Measurements from ENCODE around the gene ENHO.

GRCh38 chr9:34521406-34522045 lies 1.3 kb downstream of the ENHO start:
- TF ChIP-seq, protein P1, sequence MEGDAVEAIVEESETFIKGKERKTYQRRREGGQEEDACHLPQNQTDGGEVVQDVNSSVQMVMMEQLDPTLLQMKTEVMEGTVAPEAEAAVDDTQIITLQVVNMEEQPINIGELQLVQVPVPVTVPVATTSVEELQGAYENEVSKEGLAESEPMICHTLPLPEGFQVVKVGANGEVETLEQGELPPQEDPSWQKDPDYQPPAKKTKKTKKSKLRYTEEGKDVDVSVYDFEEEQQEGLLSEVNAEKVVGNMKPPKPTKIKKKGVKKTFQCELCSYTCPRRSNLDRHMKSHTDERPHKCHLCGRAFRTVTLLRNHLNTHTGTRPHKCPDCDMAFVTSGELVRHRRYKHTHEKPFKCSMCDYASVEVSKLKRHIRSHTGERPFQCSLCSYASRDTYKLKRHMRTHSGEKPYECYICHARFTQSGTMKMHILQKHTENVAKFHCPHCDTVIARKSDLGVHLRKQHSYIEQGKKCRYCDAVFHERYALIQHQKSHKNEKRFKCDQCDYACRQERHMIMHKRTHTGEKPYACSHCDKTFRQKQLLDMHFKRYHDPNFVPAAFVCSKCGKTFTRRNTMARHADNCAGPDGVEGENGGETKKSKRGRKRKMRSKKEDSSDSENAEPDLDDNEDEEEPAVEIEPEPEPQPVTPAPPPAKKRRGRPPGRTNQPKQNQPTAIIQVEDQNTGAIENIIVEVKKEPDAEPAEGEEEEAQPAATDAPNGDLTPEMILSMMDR (IDR thresholded peaks at IDR 0.05; ENCODE audit: low read depth, low read length, poor library complexity, severe bottlenecking) = no peak
- no peak for TF ChIP-seq EZH2phosphoT487 (IDR thresholded peaks at IDR 0.05; ENCODE audit: borderline replicate concordance, low read length)

All from DOHH2 (cell line).